Neuronal stem cell (in vitro differentiated cells): Measurements from ENCODE around the gene KRTAP5-7.
A peak's percentile ranks its signal among the peaks of the same experiment; 100 is the strongest.

Source experiments
- DNase-seq: peaks from one replicate; pipeline ENCODE4 v3.0.0-alpha.2; 2013; ENCODE audit warnings: low spot score
- H2AFZ ChIP-seq: one replicate; pipeline ENCODE4 v1.6.1; 2013; ENCODE audit warnings: mild to moderate bottlenecking, low read length, inconsistent platforms
- H2AK5ac ChIP-seq: 2 replicates; pipeline ENCODE4 v1.6.1; 2013; ENCODE audit warnings: low read depth, mild to moderate bottlenecking, inconsistent platforms, low read length, moderate library complexity, mixed read lengths
- H2BK120ac ChIP-seq: 2 replicates; pipeline ENCODE4 v1.6.1; 2013; ENCODE audit warnings: low read depth, mild to moderate bottlenecking, inconsistent platforms, low read length, moderate library complexity, mixed read lengths
- H2BK12ac ChIP-seq: one replicate; pipeline ENCODE4 v1.6.1; 2013; ENCODE audit warnings: low read length, inconsistent platforms
- H2BK15ac ChIP-seq: 2 replicates; pipeline ENCODE4 v1.6.1; 2013; ENCODE audit warnings: mild to moderate bottlenecking, low read length, inconsistent platforms, mixed read lengths
- H2BK5ac ChIP-seq: one replicate; pipeline ENCODE4 v1.6.1; 2013; ENCODE audit warnings: inconsistent platforms, mild to moderate bottlenecking, low read length, moderate library complexity
- H3K14ac ChIP-seq: one replicate; pipeline ENCODE4 v1.6.1; 2013; ENCODE audit warnings: low read length, inconsistent platforms
- H3K18ac ChIP-seq: 2 replicates; pipeline ENCODE4 v1.6.1; 2013; ENCODE audit warnings: low read length, inconsistent platforms
- H3K23ac ChIP-seq: 2 replicates; pipeline ENCODE4 v1.6.1; 2013; ENCODE audit warnings: low read depth, mild to moderate bottlenecking, mixed read lengths, low read length, inconsistent platforms; ENCODE audit not compliant: poor library complexity
- H3K27ac ChIP-seq: replicated peaks from 3 replicates; pipeline ENCODE4 v1.5.1; 2013; ENCODE audit warnings: low read length, inconsistent platforms
- H3K27me3 ChIP-seq, 3 experiments: 2 replicates each; pipeline ENCODE4 v1.6.1; 2013; ENCODE audit warnings: low read length in 3 of 3, mild to moderate bottlenecking in 2 of 3, inconsistent platforms in 1 of 3, low read depth in 1 of 3, mixed read lengths in 1 of 3, moderate library complexity in 1 of 3; ENCODE audit not compliant: control insufficient read depth in 3 of 3, insufficient read depth in 3 of 3
- H3K36me3 ChIP-seq, 2 donors: replicated peaks in 1 of 2; 2 replicates each; pipeline ENCODE4 v1.6.1; 2013; ENCODE audit warnings: low read length in 2 of 2; ENCODE audit not compliant: control insufficient read depth in 2 of 2, insufficient read depth in 2 of 2
- H3K4ac ChIP-seq: 2 replicates; pipeline ENCODE4 v1.6.1; 2013; ENCODE audit warnings: inconsistent platforms, mild to moderate bottlenecking, low read length, moderate library complexity
- H3K4me1 ChIP-seq, 2 donors: 1 replicate in 1 of 2; 2 replicates in 1 of 2; pipeline ENCODE4 v1.6.1; 2013; ENCODE audit warnings: low read length in 2 of 2, low read depth in 1 of 2; ENCODE audit not compliant: control insufficient read depth in 2 of 2, insufficient read depth in 1 of 2
- H3K4me2 ChIP-seq: one replicate; pipeline ENCODE4 v1.6.1; 2013; ENCODE audit warnings: mild to moderate bottlenecking, low read length, inconsistent platforms; ENCODE audit not compliant: insufficient read depth, poor library complexity, severe bottlenecking
- H3K4me3 ChIP-seq, 2 donors: 2 replicates each; pipeline ENCODE4 v1.5.1; 2013; ENCODE audit warnings: low read length in 2 of 2, mild to moderate bottlenecking in 2 of 2, inconsistent platforms in 1 of 2, moderate library complexity in 1 of 2
- H3K79me1 ChIP-seq: one replicate; pipeline ENCODE4 v1.6.1; 2013; ENCODE audit warnings: low read depth, mild to moderate bottlenecking, inconsistent platforms, low read length, moderate library complexity
- H3K9ac ChIP-seq: one replicate; pipeline ENCODE4 v1.6.1; 2013; ENCODE audit warnings: mild to moderate bottlenecking, low read depth, low read length, inconsistent platforms; ENCODE audit not compliant: poor library complexity
- H3K9me3 ChIP-seq, 2 donors: replicated peaks in 1 of 2; 2 replicates each; pipeline versions ENCODE3 to v1.6.1; 2013; ENCODE audit warnings: low read length in 2 of 2, mild to moderate bottlenecking in 2 of 2, inconsistent platforms in 1 of 2, low read depth in 1 of 2, mixed read lengths in 1 of 2, moderate library complexity in 1 of 2; ENCODE audit not compliant: control insufficient read depth in 2 of 2, insufficient read depth in 1 of 2
- H4K8ac ChIP-seq: one replicate; pipeline ENCODE4 v1.6.1; 2013; ENCODE audit warnings: low read depth, mild to moderate bottlenecking, inconsistent platforms, low read length, moderate library complexity
- H4K91ac ChIP-seq: one replicate; pipeline ENCODE4 v1.6.1; 2013; ENCODE audit warnings: low read length, low read depth, mild to moderate bottlenecking, inconsistent platforms; ENCODE audit not compliant: poor library complexity
- WGBS, 2 donors: extraction: QIAGEN DNeasy Blood & Tissue Kit; methylation state at CpG; one replicate each; pipeline ENCODE4 v1.1.7; 2013; ENCODE audit warnings: missing lambda C conversion rate in 2 of 2, mixed read lengths in 1 of 2; ENCODE audit not compliant: insufficient read length in 2 of 2, insufficient replicate concordance in 1 of 2; ENCODE audit errors: extremely low coverage in 2 of 2; 5-methylcytosine and 5-hydroxymethylcytosine counted together

Gene KRTAP5-7

DNA sequence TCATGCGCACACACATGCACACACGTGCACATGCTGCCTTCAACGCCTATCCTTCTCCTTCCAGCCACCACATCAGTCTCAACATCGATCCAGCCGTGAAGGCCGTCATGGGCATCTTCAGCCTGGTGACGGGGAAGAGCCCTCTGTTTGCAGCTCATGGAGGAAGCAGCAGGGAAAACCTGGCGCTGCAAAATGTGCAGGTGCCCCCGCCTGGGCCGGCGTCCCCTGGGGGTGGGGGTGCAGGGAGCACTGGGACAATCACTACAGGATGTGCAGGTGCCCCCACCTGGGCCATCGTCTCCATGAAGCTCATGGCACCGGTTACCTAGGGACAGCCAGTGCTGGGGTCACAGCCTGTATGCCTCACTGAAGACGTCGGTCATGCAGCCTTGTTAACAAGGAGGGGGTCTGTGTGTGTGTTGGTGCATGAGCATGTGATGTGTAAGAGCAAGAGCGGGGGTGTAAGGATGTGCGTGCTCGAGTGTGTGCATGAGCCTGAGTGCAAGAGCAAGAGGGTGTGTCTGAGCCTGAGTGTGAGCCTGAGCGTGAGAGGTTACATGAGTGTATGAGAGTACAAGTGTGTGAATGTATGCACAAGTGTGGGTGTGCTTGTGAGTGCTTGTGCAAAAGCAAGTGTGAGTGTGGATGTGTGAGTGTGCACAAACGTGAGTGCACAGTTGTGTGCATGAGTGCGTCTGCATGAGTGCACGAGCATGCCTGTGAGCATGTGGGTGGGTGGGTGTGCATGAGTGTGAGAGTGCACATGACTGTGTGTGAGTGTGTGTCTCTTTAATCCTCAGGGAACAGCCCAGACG is 42.6 kb upstream of the KRTAP5-7 start:
- peak overlapping the region in 1 of 2 donors; percentile 52 for H3K4me3 ChIP-seq
- WGBS, 2 donors = no CpG with 5 or more reads among the region's 23 CpGs
- no peak for DNase-seq
- peak overlapping the region; percentile 57 for H4K91ac ChIP-seq
- H2BK120ac ChIP-seq = no peak overlapping the region
- no peak overlapping the region for H4K8ac ChIP-seq
- peaks cover 0 to 5% of the 10 kb centered on the region in 2 donors for H3K9me3 ChIP-seq
- no peaks in the 10 kb centered on the region for H3K27me3 ChIP-seq
- peak overlapping the region; percentile 67 for H3K18ac ChIP-seq
- H3K79me1 ChIP-seq = no peaks in the 10 kb centered on the region
- peaks cover 4 to 10% of the 10 kb centered on the region in 2 donors for H3K4me1 ChIP-seq
- H3K23ac ChIP-seq = peak overlapping the region; percentile 65
- H2BK12ac ChIP-seq = no peak overlapping the region
- no peak overlapping the region for H3K4ac ChIP-seq
- H2AK5ac ChIP-seq = no peak overlapping the region
- H3K14ac ChIP-seq = no peak overlapping the region
- H2BK5ac ChIP-seq = no peak overlapping the region
- H2BK15ac ChIP-seq = no peak overlapping the region
- peaks cover 24 to 63% of the 10 kb centered on the region in 2 donors for H3K36me3 ChIP-seq
- no peak overlapping the region for H3K27ac ChIP-seq
- no peak overlapping the region for H3K4me2 ChIP-seq
- H2AFZ ChIP-seq = no peak overlapping the region
- H3K9ac ChIP-seq = no peak overlapping the region

DNA sequence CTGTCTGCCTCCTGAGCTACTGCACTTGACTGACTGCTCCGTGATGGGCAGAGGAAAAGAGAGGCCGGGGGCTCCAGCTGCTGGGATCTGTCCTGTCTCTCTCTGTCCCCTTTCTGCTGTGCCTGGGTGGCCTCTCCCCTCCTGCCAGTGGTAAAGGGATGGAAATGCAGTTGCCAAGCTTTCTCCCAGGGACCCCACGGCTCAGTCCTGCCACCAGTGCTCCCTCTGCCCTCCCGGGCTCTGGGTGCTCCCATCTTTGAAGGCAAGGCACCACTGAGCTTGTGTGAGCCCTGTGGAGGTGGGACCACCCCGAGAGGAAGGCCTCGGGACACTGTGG is 42.0 kb upstream of the KRTAP5-7 start:
- no peak overlapping the region for H2BK12ac ChIP-seq
- H2BK15ac ChIP-seq = no peak overlapping the region
- H3K4me1 ChIP-seq = peaks cover 4 to 10% of the 10 kb centered on the region in 2 donors
- no peak overlapping the region for H2BK120ac ChIP-seq
- H3K79me1 ChIP-seq = no peaks in the 10 kb centered on the region
- H3K9me3 ChIP-seq = peaks cover 0 to 7% of the 10 kb centered on the region in 2 donors
- no peak overlapping the region for H2AK5ac ChIP-seq
- no peak overlapping the region for H3K4me2 ChIP-seq
- H2BK5ac ChIP-seq = no peak overlapping the region
- no peak overlapping the region for H3K14ac ChIP-seq
- no CpG with 5 or more reads among the region's 6 CpGs for WGBS, 2 donors
- H3K23ac ChIP-seq = no peak overlapping the region
- no peak overlapping the region for H4K8ac ChIP-seq
- no peak overlapping the region for H3K18ac ChIP-seq
- H3K27me3 ChIP-seq = no peaks in the 10 kb centered on the region
- H3K9ac ChIP-seq = no peak overlapping the region
- no peak overlapping the region for H2AFZ ChIP-seq
- no peak overlapping the region for H3K4me3 ChIP-seq
- no peak for DNase-seq
- no peak overlapping the region for H3K27ac ChIP-seq
- peaks cover 24 to 57% of the 10 kb centered on the region in 2 donors for H3K36me3 ChIP-seq
- H3K4ac ChIP-seq = no peak overlapping the region
- H4K91ac ChIP-seq = no peak overlapping the region

DNA sequence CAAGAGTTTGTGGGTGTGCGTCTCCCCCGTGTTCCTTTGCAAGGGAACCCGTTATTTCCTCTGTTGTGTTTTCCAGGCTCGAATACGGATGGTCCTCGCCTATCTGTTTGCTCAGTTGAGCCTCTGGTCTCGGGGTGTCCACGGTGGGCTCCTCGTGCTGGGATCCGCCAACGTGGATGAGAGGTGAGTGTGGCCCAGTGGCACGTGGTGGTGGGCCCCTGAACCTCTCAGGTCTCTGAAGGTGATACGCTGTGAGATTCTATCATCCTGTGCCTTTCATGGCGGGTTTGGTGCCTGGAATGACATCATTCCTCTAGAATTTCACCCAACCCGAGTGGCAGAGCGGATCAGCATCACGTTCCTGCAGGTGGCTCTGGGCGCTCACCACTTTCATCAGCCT is 41.6 kb upstream of the KRTAP5-7 start:
- H3K79me1 ChIP-seq = no peaks in the 10 kb centered on the region

DNA sequence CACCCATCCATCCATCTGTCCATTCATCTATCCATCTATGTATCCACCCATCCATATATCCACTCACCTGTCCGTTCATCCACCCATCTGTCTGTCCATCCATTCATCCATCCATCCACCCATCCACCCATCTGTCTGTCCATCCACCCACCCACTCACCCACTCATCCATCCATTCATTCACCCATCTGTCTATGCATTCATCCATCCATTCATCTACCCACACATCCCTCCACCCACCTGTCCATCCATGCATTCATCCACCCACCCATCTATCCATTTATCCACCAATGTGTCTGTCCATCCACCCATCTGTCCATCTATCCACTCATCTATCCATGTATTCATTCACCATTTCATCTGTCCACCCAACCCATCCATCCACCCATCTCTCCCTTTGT is 40.7 kb upstream of the KRTAP5-7 start:
- no peaks in the 10 kb centered on the region for H3K79me1 ChIP-seq

More for the DNA sequence above, 41.6 kb upstream of the KRTAP5-7 start:
- no peak overlapping the region for H3K23ac ChIP-seq
- no peak overlapping the region for H2BK5ac ChIP-seq
- no peak overlapping the region for H4K8ac ChIP-seq
- H4K91ac ChIP-seq = no peak overlapping the region
- H3K4me1 ChIP-seq = peaks cover 4 to 10% of the 10 kb centered on the region in 2 donors
- no CpG with 5 or more reads among the region's 18 CpGs for WGBS, 2 donors
- H3K4ac ChIP-seq = no peak overlapping the region
- no peak overlapping the region for H2AFZ ChIP-seq
- no peak overlapping the region for H2BK120ac ChIP-seq
- H3K27ac ChIP-seq = no peak overlapping the region
- H3K4me3 ChIP-seq = no peak overlapping the region
- H3K9me3 ChIP-seq = peaks cover 0 to 7% of the 10 kb centered on the region in 2 donors
- no peak overlapping the region for H3K9ac ChIP-seq
- DNase-seq = no peak
- H3K14ac ChIP-seq = no peak overlapping the region
- no peaks in the 10 kb centered on the region for H3K27me3 ChIP-seq
- H3K36me3 ChIP-seq = peaks cover 24 to 59% of the 10 kb centered on the region in 2 donors
- no peak overlapping the region for H3K4me2 ChIP-seq
- no peak overlapping the region for H2AK5ac ChIP-seq
- no peak overlapping the region for H3K18ac ChIP-seq
- no peak overlapping the region for H2BK15ac ChIP-seq
- H2BK12ac ChIP-seq = no peak overlapping the region

More for the DNA sequence above, 40.7 kb upstream of the KRTAP5-7 start:
- H3K4me3 ChIP-seq = peak overlapping the region in 1 of 2 donors; percentile 40
- H3K9me3 ChIP-seq = peaks cover 0 to 7% of the 10 kb centered on the region in 2 donors
- H3K4ac ChIP-seq = no peak overlapping the region
- H3K14ac ChIP-seq = no peak overlapping the region
- no peak overlapping the region for H3K9ac ChIP-seq
- no peak overlapping the region for H3K27ac ChIP-seq
- no peak overlapping the region for H2BK5ac ChIP-seq
- no peak overlapping the region for H2BK120ac ChIP-seq
- H2AFZ ChIP-seq = no peak overlapping the region
- no peak overlapping the region for H4K91ac ChIP-seq
- no CpG with 5 or more reads among the region's 1 CpG for WGBS, 2 donors
- no peak overlapping the region for H2BK15ac ChIP-seq
- H3K4me1 ChIP-seq = peaks cover 4 to 10% of the 10 kb centered on the region in 2 donors
- H2AK5ac ChIP-seq = no peak overlapping the region
- H3K23ac ChIP-seq = no peak overlapping the region
- peaks cover 28 to 61% of the 10 kb centered on the region in 2 donors for H3K36me3 ChIP-seq
- no peak overlapping the region for H3K18ac ChIP-seq
- no peak for DNase-seq
- no peaks in the 10 kb centered on the region for H3K27me3 ChIP-seq
- peak overlapping the region; percentile 84 for H4K8ac ChIP-seq
- H2BK12ac ChIP-seq = no peak overlapping the region
- no peak overlapping the region for H3K4me2 ChIP-seq
